IMR-90 (cell line): ENCODE data around the gene COX7A1. TPM values are rescaled to one million over a fixed set of nuclear protein-coding genes. Genes with fewer than 3 reads are reported as not detected.

ENCODE experiments used
- ATAC-seq: fragments of 200-7000 bp; cut with Tn5 transposase; 2 replicates; pipeline ENCODE4 v1.9.1; 2020; ENCODE audit warnings: low read depth, mild to moderate bottlenecking, moderate library complexity
- BruUV-seq: library from RNA; stranded (reverse); fragments of 400-500 nt; replicated peaks from 2 replicates; lab custom pipeline; 2021; lab: Mats Ljungman, UMichigan
- CTCF ChIA-PET: fragments of 300-600 bp; formaldehyde crosslinking; extraction: SDS; loops from one replicate; lab custom pipeline; 2021; ENCODE audit warnings: antibody characterized with exemption; lab: Yijun Ruan, JAX
- POLR2A ChIA-PET: fragments of 300-600 bp; sonication (Branson Sonifier 250); formaldehyde crosslinking; loops from one replicate; lab custom pipeline; 2022; ENCODE audit warnings: antibody characterized with exemption; ENCODE audit not compliant: unreplicated experiment; lab: Charles Lee
- DNase-seq: peaks from one replicate; pipeline ENCODE4 v3.0.0; 2013
- H2AFZ ChIP-seq: replicated peaks from 2 replicates; pipeline ENCODE3; 2013; ENCODE audit warnings: low read length, mild to moderate bottlenecking; ENCODE audit not compliant: poor library complexity
- H2AK5ac ChIP-seq: 2 replicates; pipeline ENCODE4 v1.6.1; 2013; ENCODE audit warnings: low read depth, low read length, inconsistent platforms
- H2AK9ac ChIP-seq: replicated peaks from 2 replicates; pipeline ENCODE3; 2013; ENCODE audit warnings: mild to moderate bottlenecking, low read depth, low read length, moderate library complexity; ENCODE audit not compliant: poor library complexity
- H2BK120ac ChIP-seq: 2 replicates; pipeline ENCODE4 v1.6.1; 2013; ENCODE audit warnings: low read depth, low read length, inconsistent platforms
- H2BK15ac ChIP-seq: 3 replicates; pipeline ENCODE4 v1.6.1; 2013; ENCODE audit warnings: low read depth, low read length, inconsistent platforms
- H2BK20ac ChIP-seq: 2 replicates; pipeline ENCODE4 v1.6.1; 2013; ENCODE audit warnings: low read depth, mild to moderate bottlenecking, inconsistent platforms, low read length, moderate library complexity
- H2BK5ac ChIP-seq: 2 replicates; pipeline ENCODE4 v1.6.1; 2013; ENCODE audit warnings: mild to moderate bottlenecking, low read depth, low read length, inconsistent platforms; ENCODE audit not compliant: poor library complexity, severe bottlenecking
- H3K14ac ChIP-seq: replicated peaks from 2 replicates; pipeline ENCODE4 v1.6.1; 2013; ENCODE audit warnings: low read depth, low read length, inconsistent platforms
- H3K18ac ChIP-seq: 2 replicates; pipeline ENCODE4 v1.6.1; 2013; ENCODE audit warnings: low read depth, low read length, control low read depth
- H3K23ac ChIP-seq: 2 replicates; pipeline ENCODE4 v1.6.1; 2013; ENCODE audit warnings: low read depth, low read length, inconsistent platforms
- H3K27ac ChIP-seq: 2 replicates; pipeline ENCODE4 v1.5.1; 2013; ENCODE audit warnings: mild to moderate bottlenecking, control low read depth, low read length; ENCODE audit not compliant: insufficient read depth
- H3K27me3 ChIP-seq: 2 replicates; pipeline ENCODE4 v1.6.1; 2013; ENCODE audit warnings: low read length; ENCODE audit not compliant: control insufficient read depth, insufficient read depth
- H3K36me3 ChIP-seq: 2 replicates; pipeline ENCODE4 v1.6.1; 2013; ENCODE audit warnings: low read length, mixed read lengths; ENCODE audit not compliant: control insufficient read depth, insufficient read depth
- H3K4ac ChIP-seq: 2 replicates; pipeline ENCODE4 v1.6.1; 2013; ENCODE audit warnings: low read depth, low read length, inconsistent platforms
- H3K4me1 ChIP-seq: 2 replicates; pipeline ENCODE4 v1.6.1; 2013; ENCODE audit warnings: low read length, mixed read lengths; ENCODE audit not compliant: control insufficient read depth, insufficient read depth
- H3K4me2 ChIP-seq: 2 replicates; pipeline ENCODE4 v1.6.1; 2013; ENCODE audit warnings: low read depth, mild to moderate bottlenecking, control low read depth, low read length, moderate library complexity
- H3K4me3 ChIP-seq: 2 replicates; pipeline ENCODE4 v1.5.1; 2013; ENCODE audit warnings: low read depth, mild to moderate bottlenecking, control low read depth, low read length, moderate library complexity; ENCODE audit not compliant: insufficient read depth
- H3K56ac ChIP-seq: 2 replicates; pipeline ENCODE4 v1.6.1; 2013; ENCODE audit warnings: low read length, inconsistent platforms; ENCODE audit not compliant: insufficient read depth; ENCODE audit errors: extremely low read depth
- H3K79me1 ChIP-seq, 2 experiments: 2 replicates each; pipeline ENCODE4 v1.6.1; 2013; ENCODE audit warnings: low read length in 2 of 2, inconsistent platforms in 1 of 2, low read depth in 1 of 2
- H3K9ac ChIP-seq: 2 replicates; pipeline ENCODE4 v1.6.1; 2013; ENCODE audit warnings: low read depth, low read length, control low read depth
- H3K9me1 ChIP-seq: 2 replicates; pipeline ENCODE4 v1.6.1; 2013; ENCODE audit warnings: low read length, inconsistent platforms; ENCODE audit not compliant: insufficient read depth
- H3K9me3 ChIP-seq: 2 replicates; pipeline ENCODE4 v1.6.1; 2013; ENCODE audit warnings: low read length; ENCODE audit not compliant: control insufficient read depth, insufficient read depth
- H4K20me1 ChIP-seq: 2 replicates; pipeline ENCODE4 v1.6.1; 2013; ENCODE audit warnings: low read length, inconsistent platforms; ENCODE audit not compliant: insufficient read depth
- H4K5ac ChIP-seq: 2 replicates; pipeline ENCODE4 v1.6.1; 2013; ENCODE audit warnings: mild to moderate bottlenecking, low read depth, low read length, control low read depth
- H4K8ac ChIP-seq, 2 experiments: 2 replicates each; pipeline ENCODE4 v1.6.1; 2013; ENCODE audit warnings: low read depth in 2 of 2, low read length in 2 of 2, control low read depth in 1 of 2, inconsistent platforms in 1 of 2
- H4K91ac ChIP-seq: 2 replicates; pipeline ENCODE4 v1.6.1; 2013; ENCODE audit warnings: low read depth, low read length, inconsistent platforms; ENCODE audit not compliant: insufficient read depth
- BHLHE40 ChIP-seq: fragments of 150-350 bp; IDR thresholded peaks from 2 replicates; pipeline ENCODE4 v1.6.1; 2016; ENCODE audit warnings: mild to moderate bottlenecking, low read depth, low read length
- CEBPB ChIP-seq: IDR thresholded peaks from 2 replicates; pipeline ENCODE4 v1.6.1; 2012; ENCODE audit warnings: low read depth, low read length, improper control_type of control experiment
- CHD1 ChIP-seq: IDR thresholded peaks from 2 replicates; pipeline ENCODE4 v1.6.1; 2012; ENCODE audit warnings: low read depth, low read length, improper control_type of control experiment
- MAFK ChIP-seq: IDR thresholded peaks from 2 replicates; pipeline ENCODE4 v1.6.1; 2012; ENCODE audit warnings: low read depth, low read length, improper control_type of control experiment
- MXI1 ChIP-seq: IDR thresholded peaks from 2 replicates; pipeline ENCODE4 v1.6.1; 2012; ENCODE audit warnings: low read depth, mild to moderate bottlenecking, low read length, moderate library complexity, borderline replicate concordance
- NFE2L2 ChIP-seq: fragments of 150-350 bp; IDR thresholded peaks from 2 replicates; pipeline ENCODE4 v1.6.1; 2016; ENCODE audit warnings: low read depth, mild to moderate bottlenecking, low read length
- POLR2A ChIP-seq: IDR thresholded peaks from 2 replicates; pipeline ENCODE4 v1.6.1; 2012; ENCODE audit warnings: mild to moderate bottlenecking, low read depth, low read length
- RCOR1 ChIP-seq: IDR thresholded peaks from 2 replicates; pipeline ENCODE4 v1.6.1; 2012; ENCODE audit warnings: mild to moderate bottlenecking, low read length, improper control_type of control experiment; ENCODE audit not compliant: insufficient replicate concordance
- RFX5 ChIP-seq: IDR thresholded peaks from 2 replicates; pipeline ENCODE4 v1.8.0; 2012; ENCODE audit warnings: low read depth, mild to moderate bottlenecking, low read length, moderate library complexity
- SMC3 ChIP-seq: fragments of 150-350 bp; IDR thresholded peaks from 2 replicates; pipeline ENCODE4 v1.6.1; 2016; ENCODE audit warnings: low read depth, mild to moderate bottlenecking, antibody characterized with exemption, low read length, moderate library complexity
- WGBS, 2 experiments: methylation state at CpG; one replicate each; pipeline versions ENCODE4 v1.1.5 to v1.1.7; 2013; ENCODE audit warnings: missing lambda C conversion rate in 2 of 2; ENCODE audit not compliant: insufficient read length in 1 of 2; ENCODE audit errors: extremely low coverage in 2 of 2; 5-methylcytosine and 5-hydroxymethylcytosine counted together
- dilution Hi-C: fragments of 300-500 bp; cut with HindIII; formaldehyde crosslinking; loops from one replicate; pipeline ENCODE4 v1.14.3; 2018; ENCODE audit warnings: low sequenced_read_pairs; ENCODE audit not compliant: unreplicated experiment
- in situ Hi-C: fragments of 300-500 bp; cut with MboI; formaldehyde crosslinking; loops from 3 replicates; pipeline ENCODE4 v1.14.3; 2019; ENCODE audit warnings: low sequenced_read_pairs, inconsistent platforms, mixed read lengths
- intact Hi-C: fragments of 100-400 bp; cut with micrococcal nuclease; formaldehyde crosslinking; loops from 2 replicates; pipeline ENCODE4 v1.10.0; 2022
- polyA plus RNA-seq, 3 experiments: library from polyadenylated mRNA; depleted of rRNA; stranded (reverse); fragments of >200 nt; gene quantifications; 2 replicates each; pipeline ENCODE4 v1.2.3, GENCODE V29; 2012; ENCODE audit warnings: low replicate concordance in 1 of 3
- total RNA-seq: library from RNA; depleted of rRNA; stranded (reverse); fragments of >200 nt; gene quantifications from 2 replicates; pipeline ENCODE4 v1.2.3, GENCODE V29; 2012
- TF ChIP-seq, protein P1 (sequence below): fragments of 150-350 bp; IDR thresholded peaks from 2 replicates; pipeline ENCODE4 v1.6.1; 2017; ENCODE audit warnings: mild to moderate bottlenecking, antibody characterized with exemption, low read length, low read depth
- TF ChIP-seq, protein P2 (sequence below): conservative IDR thresholded peaks from 2 replicates; pipeline ENCODE4 v1.5.1; 2012; ENCODE audit warnings: mild to moderate bottlenecking, low read depth, low read length, improper control_type of control experiment
- TF ChIP-seq, protein P3 (sequence below): fragments of 150-350 bp; IDR thresholded peaks from 2 replicates; pipeline ENCODE4 v1.6.1; 2016; ENCODE audit warnings: low read depth, mild to moderate bottlenecking, low read length, moderate library complexity, borderline replicate concordance

Gene COX7A1
- total and polyA plus RNA-seq, 2 of the 4 experiments (the other 2 are of a cell fraction) = 0.54 to 6.9 TPM

DNA sequence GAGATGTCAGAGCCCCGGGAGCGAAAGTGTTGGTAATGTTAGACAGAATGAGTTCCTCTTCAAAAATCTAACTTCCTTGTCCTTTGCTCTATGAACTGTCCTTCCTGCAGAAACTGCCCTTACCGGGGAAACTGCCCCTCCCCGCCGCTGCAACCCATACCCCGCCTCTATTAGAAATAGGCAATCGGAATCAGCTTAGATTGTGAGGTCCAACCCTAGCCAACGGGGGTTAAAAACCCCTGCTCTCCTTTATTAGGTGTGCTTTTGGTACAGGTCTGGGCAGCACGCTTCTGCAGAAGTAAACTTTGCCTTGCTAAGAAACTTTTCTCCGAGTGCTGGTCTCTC is 23.9 kb downstream of the COX7A1 start:
- peak overlapping the region; percentile 74 for H3K14ac ChIP-seq
- H3K36me3 ChIP-seq = peaks cover 10% of the 10 kb centered on the region; the same call in 1 of the 2 replicates
- intact Hi-C loops = no loop called here
- H4K5ac ChIP-seq = peak overlapping the region; percentile 32
- H2AFZ ChIP-seq = peak overlapping the region; percentile 92
- H2BK120ac ChIP-seq = peak overlapping the region; percentile 12; the same call in 1 of the 2 replicates
- no peak for TF ChIP-seq NFE2L2
- no peak for TF ChIP-seq RFX5
- TF ChIP-seq MAFK = no peak
- TF ChIP-seq CEBPB = no peak
- TF ChIP-seq, protein P1, sequence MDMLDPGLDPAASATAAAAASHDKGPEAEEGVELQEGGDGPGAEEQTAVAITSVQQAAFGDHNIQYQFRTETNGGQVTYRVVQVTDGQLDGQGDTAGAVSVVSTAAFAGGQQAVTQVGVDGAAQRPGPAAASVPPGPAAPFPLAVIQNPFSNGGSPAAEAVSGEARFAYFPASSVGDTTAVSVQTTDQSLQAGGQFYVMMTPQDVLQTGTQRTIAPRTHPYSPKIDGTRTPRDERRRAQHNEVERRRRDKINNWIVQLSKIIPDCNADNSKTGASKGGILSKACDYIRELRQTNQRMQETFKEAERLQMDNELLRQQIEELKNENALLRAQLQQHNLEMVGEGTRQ = no peak
- TF ChIP-seq POLR2A = no peak
- TF ChIP-seq, protein P2, sequence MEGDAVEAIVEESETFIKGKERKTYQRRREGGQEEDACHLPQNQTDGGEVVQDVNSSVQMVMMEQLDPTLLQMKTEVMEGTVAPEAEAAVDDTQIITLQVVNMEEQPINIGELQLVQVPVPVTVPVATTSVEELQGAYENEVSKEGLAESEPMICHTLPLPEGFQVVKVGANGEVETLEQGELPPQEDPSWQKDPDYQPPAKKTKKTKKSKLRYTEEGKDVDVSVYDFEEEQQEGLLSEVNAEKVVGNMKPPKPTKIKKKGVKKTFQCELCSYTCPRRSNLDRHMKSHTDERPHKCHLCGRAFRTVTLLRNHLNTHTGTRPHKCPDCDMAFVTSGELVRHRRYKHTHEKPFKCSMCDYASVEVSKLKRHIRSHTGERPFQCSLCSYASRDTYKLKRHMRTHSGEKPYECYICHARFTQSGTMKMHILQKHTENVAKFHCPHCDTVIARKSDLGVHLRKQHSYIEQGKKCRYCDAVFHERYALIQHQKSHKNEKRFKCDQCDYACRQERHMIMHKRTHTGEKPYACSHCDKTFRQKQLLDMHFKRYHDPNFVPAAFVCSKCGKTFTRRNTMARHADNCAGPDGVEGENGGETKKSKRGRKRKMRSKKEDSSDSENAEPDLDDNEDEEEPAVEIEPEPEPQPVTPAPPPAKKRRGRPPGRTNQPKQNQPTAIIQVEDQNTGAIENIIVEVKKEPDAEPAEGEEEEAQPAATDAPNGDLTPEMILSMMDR = no peak
- no peak for TF ChIP-seq MXI1
- no peak for TF ChIP-seq SMC3
- no peak for TF ChIP-seq BHLHE40
- TF ChIP-seq CHD1 = no peak
- no peak for TF ChIP-seq RCOR1
- TF ChIP-seq, protein P3, sequence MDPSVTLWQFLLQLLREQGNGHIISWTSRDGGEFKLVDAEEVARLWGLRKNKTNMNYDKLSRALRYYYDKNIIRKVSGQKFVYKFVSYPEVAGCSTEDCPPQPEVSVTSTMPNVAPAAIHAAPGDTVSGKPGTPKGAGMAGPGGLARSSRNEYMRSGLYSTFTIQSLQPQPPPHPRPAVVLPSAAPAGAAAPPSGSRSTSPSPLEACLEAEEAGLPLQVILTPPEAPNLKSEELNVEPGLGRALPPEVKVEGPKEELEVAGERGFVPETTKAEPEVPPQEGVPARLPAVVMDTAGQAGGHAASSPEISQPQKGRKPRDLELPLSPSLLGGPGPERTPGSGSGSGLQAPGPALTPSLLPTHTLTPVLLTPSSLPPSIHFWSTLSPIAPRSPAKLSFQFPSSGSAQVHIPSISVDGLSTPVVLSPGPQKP = no peak
- H3K4me1 ChIP-seq = no peaks in the 10 kb centered on the region; the same call in 1 of the 2 replicates
- peak overlapping the region; percentile 73 for H3K27ac ChIP-seq
- BruUV-seq = no TSS peak
- peak overlapping the region; percentile 18 for H3K18ac ChIP-seq
- ATAC-seq (peak; percentile 9), DNase-seq (no peak)
- H2BK15ac ChIP-seq = no peak overlapping the region; the same call in 2 of the 3 replicates
- H3K23ac ChIP-seq = peak overlapping the region; percentile 67; the same call in 1 of the 2 replicates
- peak overlapping the region; percentile 68 for H2BK5ac ChIP-seq
- ChIA-PET POLR2A (no interaction called here), CTCF (interaction anchor here (0.5 to 3.6 kb wide), 14 partner anchors 9 to 252 kb away, joined by 3 to 20 read pairs (median 4); partner anchors contain the start of genes POLR2I and TBCB)
- H3K9me3 ChIP-seq = no peaks in the 10 kb centered on the region
- peak overlapping the region; percentile 29; the same call in 1 of the 2 replicates for H2AK5ac ChIP-seq
- peak overlapping the region; percentile 47 for H3K4me3 ChIP-seq
- peak overlapping the region; percentile 68 for H3K56ac ChIP-seq
- peak overlapping the region; percentile 81 for H3K4ac ChIP-seq
- H3K27me3 ChIP-seq = no peaks in the 10 kb centered on the region
- no peak overlapping the region for H2BK20ac ChIP-seq
- no peaks in the 10 kb centered on the region for H3K79me1 ChIP-seq
- peak overlapping the region; percentile 68 for H3K9ac ChIP-seq
- peak overlapping the region; percentile 65 for H3K4me2 ChIP-seq
- peak overlapping the region; percentile 81 for H4K91ac ChIP-seq
- WGBS, 2 experiments = 86% methylated on average over 1 of the region's 10 CpGs; no CpG with 5 or more reads in 1 of the 2 experiments
- no peaks in the 10 kb centered on the region for H3K9me1 ChIP-seq
- H4K8ac ChIP-seq = peak overlapping the region; percentile 32 to 87
- in situ Hi-C loops = loop anchor here (5.0 kb wide), 1 partner anchor 44 kb away; no protein-coding TSS in a partner anchor
- peak overlapping the region; percentile 79 for H2AK9ac ChIP-seq
- no peaks in the 10 kb centered on the region for H4K20me1 ChIP-seq
- dilution Hi-C loops = no loop called here
